ENCODE results near the gene TNS4. TPM values are rescaled to one million over a fixed set of nuclear protein-coding genes. Genes with fewer than 3 reads are reported as not detected.
"Not testable (repeated sequence)": the region's sequence is repeated elsewhere in the genome, so short reads cannot be mapped to it uniquely, and the experiment has no call there.

Gene TNS4
- total RNA-seq, 2 donors from 2014 or later = 0.89 to 2.5 TPM

- Mint-ChIP-seq H3K36me3 (ENCODE audit: low read depth) (no peaks in the 10 kb centered on the region), H3K4me1 (peaks cover 12% of the 10 kb centered on the region), H3K4me3 (no peak overlapping the region), H3K9me3 (no peaks in the 10 kb centered on the region), H3K27ac (peak overlapping the region; percentile 13), H3K27me3 (ENCODE audit: insufficient read depth) (peaks cover 3% of the 10 kb centered on the region)
- Histone ChIP-seq H3K36me3 (ENCODE audit: control insufficient read depth, insufficient read depth, low read length) (no peaks in the 10 kb centered on the region), H3K9ac (ENCODE audit: extremely low read depth, low read length, poor library complexity, severe bottlenecking) (no peak overlapping the region), H3K27me3 (ENCODE audit: control insufficient read depth, insufficient read depth, low read length, poor library complexity, severe bottlenecking) (no peaks in the 10 kb centered on the region), H3K9me3 (ENCODE audit: control insufficient read depth, low read length) (no peaks in the 10 kb centered on the region), H3K4me1 (ENCODE audit: control insufficient read depth, insufficient read depth, low read length) (no peaks in the 10 kb centered on the region), H3K27ac (ENCODE audit: low read depth, low read length) (no peak overlapping the region), H3K4me3 (ENCODE audit: low read length) (no peak overlapping the region)
- peak; percentile 32 for DNase-seq
- TF ChIP-seq CTCF (conservative IDR thresholded peaks at IDR 0.05) = no peak
- WGBS, 2 experiments (ENCODE audit: insufficient coverage in 1 of 2, insufficient read length in 1 of 2) = 86 to 89% methylated on average over 5 to 9 of the region's 9 CpGs
These were observed 47.1 kb upstream of the TNS4 start for GRCh38 chr17:40548491-40548981.

GRCh38 chr17:40547785-40548478 lies 46.5 kb upstream of the TNS4 start:
- Histone ChIP-seq H3K4me3 (ENCODE audit: low read length) (no peak overlapping the region), H3K36me3 (ENCODE audit: control insufficient read depth, insufficient read depth, low read length) (no peaks in the 10 kb centered on the region), H3K27me3 (ENCODE audit: control insufficient read depth, insufficient read depth, low read length, poor library complexity, severe bottlenecking) (no peaks in the 10 kb centered on the region), H3K27ac (ENCODE audit: low read depth, low read length) (no peak overlapping the region), H3K9ac (ENCODE audit: extremely low read depth, low read length, poor library complexity, severe bottlenecking) (no peak overlapping the region), H3K9me3 (ENCODE audit: control insufficient read depth, low read length) (no peaks in the 10 kb centered on the region), H3K4me1 (ENCODE audit: control insufficient read depth, insufficient read depth, low read length) (no peaks in the 10 kb centered on the region)
- no peak for DNase-seq
- Mint-ChIP-seq H3K9me3 (no peaks in the 10 kb centered on the region), H3K4me1 (peaks cover 13% of the 10 kb centered on the region), H3K36me3 (ENCODE audit: low read depth) (no peaks in the 10 kb centered on the region), H3K27me3 (ENCODE audit: insufficient read depth) (peaks cover 6% of the 10 kb centered on the region), H3K4me3 (no peak overlapping the region), H3K27ac (peak overlapping the region; percentile 13)
- 88 to 100% methylated on average over 2 of the region's 2 CpGs for WGBS, 2 experiments (ENCODE audit: insufficient coverage in 1 of 2, insufficient read length in 1 of 2)
- no peak for TF ChIP-seq CTCF (conservative IDR thresholded peaks at IDR 0.05)

GRCh38 chr17:40547079-40547784 lies 45.8 kb upstream of the TNS4 start:
- H3K9me3 Mint-ChIP-seq = no peaks in the 10 kb centered on the region
- H3K27me3 ChIP-seq (ENCODE audit: control insufficient read depth, insufficient read depth, low read length, poor library complexity, severe bottlenecking) = no peaks in the 10 kb centered on the region
- 89% methylated on average over 9 to 10 of the region's 11 CpGs for WGBS, 2 experiments (ENCODE audit: insufficient coverage in 1 of 2, insufficient read length in 1 of 2)
- peaks cover 12% of the 10 kb centered on the region for H3K27me3 Mint-ChIP-seq (ENCODE audit: insufficient read depth)
- no peak for TF ChIP-seq CTCF (conservative IDR thresholded peaks at IDR 0.05)
- no peaks in the 10 kb centered on the region for H3K4me1 ChIP-seq (ENCODE audit: control insufficient read depth, insufficient read depth, low read length)
- H3K27ac Mint-ChIP-seq = no peak overlapping the region
- H3K4me1 Mint-ChIP-seq = peaks cover 13% of the 10 kb centered on the region
- H3K36me3 ChIP-seq (ENCODE audit: control insufficient read depth, insufficient read depth, low read length) = no peaks in the 10 kb centered on the region
- no peak overlapping the region for H3K27ac ChIP-seq (ENCODE audit: low read depth, low read length)
- H3K36me3 Mint-ChIP-seq (ENCODE audit: low read depth) = no peaks in the 10 kb centered on the region
- H3K9me3 ChIP-seq (ENCODE audit: control insufficient read depth, low read length) = no peaks in the 10 kb centered on the region
- no peak overlapping the region for H3K4me3 ChIP-seq (ENCODE audit: low read length)
- no peak overlapping the region for H3K9ac ChIP-seq (ENCODE audit: extremely low read depth, low read length, poor library complexity, severe bottlenecking)
- H3K4me3 Mint-ChIP-seq = no peak overlapping the region
- peak; percentile 48 for DNase-seq

GRCh38 chr17:40546497-40546896 lies 45.1 kb upstream of the TNS4 start:
- Mint-ChIP-seq H3K27me3 (ENCODE audit: insufficient read depth) (peaks cover 18% of the 10 kb centered on the region), H3K4me1 (peaks cover 13% of the 10 kb centered on the region)
- not testable (repeated sequence) for H3K9ac ChIP-seq (ENCODE audit: extremely low read depth, low read length, poor library complexity, severe bottlenecking); H3K27me3 ChIP-seq (ENCODE audit: control insufficient read depth, insufficient read depth, low read length, poor library complexity, severe bottlenecking); H3K4me3 Mint-ChIP-seq; H3K27ac ChIP-seq (ENCODE audit: low read depth, low read length); DNase-seq; H3K9me3 ChIP-seq (ENCODE audit: control insufficient read depth, low read length); H3K36me3 Mint-ChIP-seq (ENCODE audit: low read depth); H3K9me3 Mint-ChIP-seq; H3K4me3 ChIP-seq (ENCODE audit: low read length); H3K36me3 ChIP-seq (ENCODE audit: control insufficient read depth, insufficient read depth, low read length); H3K27ac Mint-ChIP-seq; H3K4me1 ChIP-seq (ENCODE audit: control insufficient read depth, insufficient read depth, low read length)
- WGBS, 2 experiments (ENCODE audit: insufficient coverage in 1 of 2, insufficient read length in 1 of 2) = 96 to 100% methylated on average over 2 to 4 of the region's 4 CpGs

Measured in endodermal cell (in vitro differentiated cells).